Ureter (tissue), 1 donor: ENCODE data around the gene SLC25A21. TPM values are rescaled to one million over a fixed set of nuclear protein-coding genes. Genes with fewer than 3 reads are reported as not detected.

Source experiments
- DNase-seq: peaks from one replicate; pipeline ENCODE4 v3.0.0-alpha.2; 2020; ENCODE audit warnings: low spot score
- total RNA-seq: library from RNA; stranded (reverse); gene quantifications from one replicate; pipeline ENCODE4 v1.2.4, GENCODE V29; 2023
- donor health status: DM: yes; HTN: yes; CAD: no.

The SLC25A21 gene
- total RNA-seq, 1 donor from 2014 or later = 2.2 TPM

DNA sequence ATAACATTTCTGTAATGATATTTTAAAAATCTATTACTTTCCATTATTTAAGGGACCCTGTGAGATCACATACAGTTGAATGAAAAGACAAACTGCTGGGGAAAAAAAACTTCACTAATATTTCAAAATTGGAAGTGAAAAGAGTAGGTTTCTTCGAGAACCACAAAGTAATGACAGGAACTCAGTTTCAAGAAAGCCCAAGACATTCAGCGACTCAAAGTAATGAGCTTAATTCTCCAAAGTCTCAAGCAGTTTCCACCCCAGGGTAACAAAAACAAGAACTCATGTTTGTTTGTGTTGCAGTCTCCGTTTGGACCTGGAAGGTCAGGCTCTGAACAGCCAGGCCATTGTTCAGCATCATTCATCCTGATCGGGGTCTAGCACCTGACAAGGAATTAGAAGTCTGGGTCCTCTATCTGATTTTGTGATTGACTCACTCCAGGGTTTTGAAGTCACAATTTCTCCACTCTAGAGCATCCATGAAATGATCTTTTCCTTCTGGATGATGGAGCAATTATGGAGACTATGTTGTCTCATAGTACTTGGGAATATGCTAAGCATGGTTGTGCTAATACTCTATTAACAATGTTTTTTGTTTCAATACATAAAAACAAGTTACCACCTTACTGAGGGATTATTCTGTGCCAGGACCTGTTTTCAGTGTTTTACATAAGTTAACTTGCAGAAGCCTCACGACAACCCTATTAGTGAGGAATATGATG lies 126.9 kb downstream of the SLC25A21 start:
- no peak for DNase-seq

DNA sequence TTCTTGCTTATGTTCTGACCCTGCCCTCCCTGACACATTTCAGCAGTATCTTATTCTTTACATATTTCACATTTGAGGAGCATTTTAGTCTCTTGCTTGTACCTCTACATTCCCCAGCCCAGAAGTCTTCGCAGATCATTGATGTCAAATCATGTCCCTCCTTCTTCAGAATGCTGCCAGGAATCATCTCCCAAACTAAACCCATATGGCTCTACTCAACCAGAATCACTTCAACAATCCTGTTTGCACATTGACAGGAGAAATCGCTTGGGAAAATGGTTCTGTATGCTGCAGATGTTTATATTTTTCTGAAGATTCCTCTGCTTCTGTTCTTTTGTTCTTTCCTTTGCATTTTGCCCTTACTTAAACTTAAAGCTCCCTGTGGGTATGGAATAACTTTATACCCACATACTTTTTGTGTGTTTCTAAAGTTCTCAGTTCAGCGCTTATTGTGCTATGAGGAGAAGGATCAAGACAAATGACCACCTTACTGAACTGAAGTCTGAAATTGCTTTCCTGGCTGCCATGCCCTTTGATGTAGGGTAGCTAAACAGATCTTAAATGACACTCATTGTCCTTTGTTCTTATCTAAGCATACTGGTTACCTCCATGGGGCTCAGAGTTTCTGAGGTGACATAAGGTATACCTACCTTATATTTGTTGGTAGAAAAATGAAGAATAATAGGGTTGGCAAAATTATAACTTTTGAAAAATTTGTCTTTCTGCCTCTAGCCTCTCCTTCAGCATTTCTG lies 134.6 kb downstream of the SLC25A21 start:
- no peak for DNase-seq

DNA sequence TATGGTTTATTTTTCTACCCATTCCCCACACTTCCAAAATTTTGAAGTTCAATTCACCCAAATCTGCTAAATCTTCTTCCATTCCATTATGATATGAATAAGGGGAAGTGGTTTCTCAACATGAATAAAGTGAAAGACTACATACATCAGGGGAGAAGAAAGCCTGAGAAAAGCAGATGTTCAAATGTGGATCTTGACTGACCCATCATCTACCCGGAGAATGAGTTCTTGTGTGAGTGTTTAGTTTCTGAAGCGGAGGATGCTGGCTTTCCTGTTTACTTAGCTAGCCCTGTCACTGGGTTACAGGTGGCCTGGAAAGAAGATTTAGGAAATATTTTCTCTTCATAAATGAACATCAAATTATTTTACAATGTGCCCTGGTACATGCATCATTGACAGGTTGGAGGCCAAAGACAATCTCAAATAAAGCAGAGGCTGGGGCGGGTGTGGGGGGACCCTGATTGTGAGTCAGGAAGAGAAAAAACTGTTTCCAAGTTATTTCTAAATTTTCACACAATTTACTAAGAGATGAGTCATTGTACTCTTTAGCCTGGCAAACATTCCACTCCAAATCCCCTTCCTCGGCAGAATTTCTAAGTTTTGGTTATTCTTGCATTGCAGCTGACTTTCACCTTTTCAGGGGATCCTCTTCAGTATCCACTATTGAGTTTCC lies 135.6 kb downstream of the SLC25A21 start:
- no peak for DNase-seq

DNA sequence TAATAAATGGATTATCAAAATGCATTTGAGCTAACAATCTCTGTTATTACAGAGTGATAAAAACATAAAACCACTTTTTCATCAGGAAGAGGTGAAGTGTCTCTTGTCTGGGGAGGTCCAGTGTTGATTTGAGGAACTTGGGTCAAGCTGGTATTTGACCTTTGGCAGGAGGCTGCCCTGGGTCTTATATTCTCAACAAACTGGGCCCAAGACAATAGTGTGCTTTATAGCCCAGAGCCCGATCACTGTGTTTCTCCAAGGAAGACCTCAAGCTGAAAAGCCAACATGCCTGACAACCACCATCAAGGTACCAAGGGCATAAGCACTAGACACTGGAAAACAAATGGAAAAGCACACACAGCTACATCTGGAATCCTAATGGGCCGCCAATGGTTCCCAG lies 137.0 kb downstream of the SLC25A21 start:
- DNase-seq = no peak

DNA sequence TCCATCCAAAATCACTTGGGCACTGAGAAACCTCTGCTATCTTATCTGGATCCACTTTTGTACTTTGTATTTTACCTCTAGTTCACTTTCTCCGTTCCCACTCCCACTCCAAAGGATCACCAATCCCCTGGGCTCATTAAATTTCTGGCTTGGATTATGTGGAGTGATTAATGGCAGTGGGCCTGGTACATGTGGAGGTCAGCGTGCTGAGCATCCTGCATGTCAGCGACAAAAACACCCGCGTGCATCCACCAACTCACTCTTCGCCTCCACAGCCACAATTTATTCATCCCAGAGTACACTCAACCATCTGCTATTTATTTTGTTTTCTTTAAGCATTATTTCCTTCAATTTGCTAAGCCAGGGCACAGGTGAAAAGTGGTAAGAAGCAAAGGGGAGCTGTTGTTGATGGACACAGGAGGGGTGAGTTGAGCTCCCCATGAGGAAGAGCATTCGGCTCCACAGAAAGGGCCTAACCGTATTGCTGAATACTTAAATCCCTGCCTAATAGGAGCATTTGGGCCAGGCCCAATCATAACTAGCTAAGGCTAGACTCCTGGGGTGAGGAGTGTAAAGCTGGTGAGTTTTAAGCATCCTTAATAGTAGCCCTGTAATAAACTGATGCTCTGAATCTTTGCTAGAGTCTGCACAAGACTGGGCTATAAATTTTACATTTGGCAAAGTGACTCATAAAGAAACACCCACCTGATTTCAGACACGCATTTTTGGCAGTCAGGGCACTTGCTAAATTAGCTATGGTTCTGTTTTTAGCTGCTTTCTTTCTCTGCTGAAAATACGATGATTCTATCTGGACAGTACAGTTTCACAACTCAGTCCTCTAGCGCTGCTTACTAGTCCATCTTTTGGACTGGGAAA lies 137.8 kb downstream of the SLC25A21 start:
- no peak for DNase-seq

DNA sequence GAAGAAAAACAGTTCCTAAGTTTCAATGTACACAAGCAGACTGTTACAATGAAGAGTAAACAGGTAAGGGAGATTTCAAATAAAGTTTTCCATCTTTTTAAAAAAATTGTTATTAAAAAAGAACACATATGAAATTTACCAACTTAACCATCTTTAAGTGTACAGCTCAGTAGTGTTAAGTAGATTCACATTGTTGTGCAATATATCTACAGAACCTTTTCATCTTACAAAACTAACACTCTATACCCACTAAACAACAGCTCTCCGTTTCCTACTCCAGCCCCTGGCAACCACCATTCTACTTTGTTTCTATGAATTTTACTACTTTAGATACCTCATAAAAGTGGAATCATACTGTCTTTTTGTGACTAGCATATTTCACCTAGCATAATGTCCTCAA lies 139.5 kb downstream of the SLC25A21 start:
- no peak for DNase-seq

DNA sequence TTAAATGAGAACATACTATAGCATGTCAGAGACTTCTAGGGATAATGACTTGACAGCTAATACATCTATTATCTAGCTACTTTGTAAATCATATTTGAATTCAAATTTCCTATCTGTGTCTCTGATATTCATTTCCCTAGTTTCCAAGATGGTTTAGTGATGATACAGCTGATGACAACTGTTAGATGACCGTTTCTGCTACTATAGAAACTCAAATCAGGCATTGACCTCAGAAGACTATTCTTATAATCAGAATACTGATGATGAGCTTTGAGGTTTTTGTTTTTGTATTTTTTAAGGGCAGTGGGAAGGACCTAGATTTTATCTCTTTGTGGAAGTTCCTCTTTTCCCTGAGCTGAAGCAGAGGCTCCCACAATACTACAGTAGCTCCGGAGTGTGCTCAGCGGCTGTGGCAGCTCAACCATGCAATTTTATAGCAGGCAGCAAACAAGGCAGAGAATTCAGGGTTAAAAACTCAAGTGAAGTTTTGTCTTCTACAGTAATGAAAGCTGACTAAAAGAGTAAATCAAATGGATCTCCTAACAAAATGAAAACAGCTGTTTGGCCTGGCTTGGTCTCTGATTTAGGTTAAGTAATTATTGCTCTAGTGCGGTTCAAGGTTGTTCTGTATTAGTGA lies 145.1 kb downstream of the SLC25A21 start:
- no peak for DNase-seq

DNA sequence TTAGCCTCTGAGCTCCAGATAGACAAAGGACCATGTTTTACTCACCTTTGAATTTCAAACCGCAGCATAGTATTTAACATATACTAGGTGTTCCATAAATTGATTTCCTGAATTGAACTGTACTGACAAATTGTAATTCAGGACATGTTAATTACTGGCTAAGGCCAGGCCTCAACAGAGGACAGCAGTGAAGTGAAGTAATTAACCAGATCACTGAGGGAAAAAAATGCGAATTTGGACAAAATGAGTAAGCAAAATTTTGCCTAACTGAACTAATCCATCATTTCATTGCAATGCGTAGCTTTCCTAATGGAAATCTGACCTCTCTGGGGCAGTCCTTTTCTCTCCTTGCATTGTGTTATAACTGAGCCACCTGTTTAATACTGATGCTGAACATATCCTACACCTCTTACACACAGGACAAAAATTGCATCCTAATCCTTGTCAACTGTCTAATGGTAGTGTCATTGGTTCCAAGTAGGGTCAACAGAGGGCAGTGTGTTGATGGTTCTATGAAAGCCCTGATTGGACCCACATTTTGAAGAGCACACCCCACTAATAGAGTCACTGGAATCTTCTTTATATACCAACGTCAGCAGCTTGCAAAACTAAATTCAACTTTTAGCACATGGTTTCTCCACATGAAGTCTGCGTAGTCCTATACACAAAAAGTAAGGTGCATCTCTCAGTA lies 148.4 kb downstream of the SLC25A21 start:
- DNase-seq = no peak

DNA sequence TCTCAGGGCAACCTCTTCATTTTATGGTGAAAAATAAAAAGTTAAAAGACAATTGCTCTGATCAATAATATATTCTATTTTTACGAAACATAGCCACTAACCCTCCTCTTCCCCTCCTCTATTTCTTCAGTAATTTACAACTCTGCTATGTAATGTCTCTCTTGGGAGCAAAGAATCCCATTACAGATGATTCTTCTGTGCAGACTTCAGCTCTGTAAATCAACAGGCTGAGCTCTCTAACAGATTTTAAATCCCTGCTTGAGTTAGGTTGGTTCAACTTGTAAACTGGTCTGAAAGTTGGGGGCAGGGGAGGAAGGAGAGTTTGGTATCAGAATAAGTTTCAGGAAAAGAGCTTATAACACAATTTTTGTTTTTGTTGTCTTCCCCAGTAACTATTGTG lies 151.0 kb downstream of the SLC25A21 start:
- DNase-seq = no peak

DNA sequence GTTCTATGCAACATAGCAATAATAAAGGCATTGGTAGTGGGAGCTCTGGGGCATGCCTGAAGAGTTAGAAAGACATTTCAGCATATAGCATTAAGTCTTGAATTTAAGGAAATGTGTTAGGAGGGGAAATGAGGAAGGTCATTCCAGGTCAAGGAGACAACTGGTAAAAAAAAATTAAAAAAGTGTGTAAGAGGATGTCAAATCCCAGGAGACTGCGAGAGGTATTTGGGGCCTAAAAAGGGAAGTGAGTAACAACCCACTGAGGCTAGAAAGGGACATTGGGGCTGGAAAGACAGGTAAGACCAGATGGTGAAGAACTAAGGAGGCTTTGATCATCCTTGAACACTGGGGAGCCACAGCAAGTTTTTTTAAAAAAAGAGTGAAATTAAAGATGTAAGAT lies 152.9 kb downstream of the SLC25A21 start:
- DNase-seq = no peak

DNA sequence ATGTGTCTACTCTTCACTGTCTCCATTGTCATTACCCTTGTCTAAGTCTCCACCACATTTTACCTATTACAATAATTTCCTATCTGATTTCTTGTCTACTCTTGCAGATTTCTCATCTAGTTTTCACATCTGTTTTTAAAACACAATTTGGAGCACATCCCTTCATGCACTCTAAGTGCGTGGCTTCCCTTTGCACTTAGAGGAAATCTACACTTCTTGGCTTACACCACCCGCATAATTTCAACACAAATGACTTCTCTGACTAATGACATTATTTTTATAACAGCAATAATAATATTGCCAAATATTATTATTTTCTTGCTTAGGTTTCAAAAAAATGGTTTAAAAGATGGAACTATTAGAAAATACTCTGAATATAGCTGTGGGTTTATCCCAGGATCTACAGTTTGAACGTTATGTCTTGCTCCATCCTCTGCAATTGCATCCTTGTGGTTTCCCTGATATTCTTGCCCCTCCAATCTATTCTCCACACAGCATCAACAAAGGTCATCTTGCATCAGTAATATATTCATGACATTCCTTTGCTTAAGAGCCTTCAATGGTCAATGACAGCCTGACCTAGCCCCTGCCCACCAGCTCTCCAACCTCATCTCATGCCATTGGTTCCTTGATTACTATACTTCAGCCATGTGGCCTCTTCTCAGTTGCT lies 153.7 kb downstream of the SLC25A21 start:
- no peak for DNase-seq

DNA sequence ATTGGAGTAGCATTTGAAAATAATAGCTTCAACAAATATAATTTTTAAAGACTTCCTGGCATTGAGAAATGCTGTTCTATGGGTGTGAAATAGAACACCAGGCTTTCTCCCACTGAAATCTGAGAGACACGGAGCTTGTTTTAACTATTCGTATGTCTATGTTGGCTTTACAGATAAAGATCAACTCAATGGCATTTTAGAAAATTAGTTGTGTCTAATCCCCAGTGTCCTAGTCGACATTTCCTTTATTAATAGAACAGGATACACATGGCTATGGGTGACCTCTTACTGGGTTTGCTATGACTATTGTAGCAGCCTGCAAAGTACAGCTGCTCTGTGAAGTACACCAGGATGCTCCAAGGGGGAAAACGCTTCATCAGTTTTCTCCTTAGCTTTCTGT lies 159.3 kb downstream of the SLC25A21 start:
- no peak for DNase-seq

DNA sequence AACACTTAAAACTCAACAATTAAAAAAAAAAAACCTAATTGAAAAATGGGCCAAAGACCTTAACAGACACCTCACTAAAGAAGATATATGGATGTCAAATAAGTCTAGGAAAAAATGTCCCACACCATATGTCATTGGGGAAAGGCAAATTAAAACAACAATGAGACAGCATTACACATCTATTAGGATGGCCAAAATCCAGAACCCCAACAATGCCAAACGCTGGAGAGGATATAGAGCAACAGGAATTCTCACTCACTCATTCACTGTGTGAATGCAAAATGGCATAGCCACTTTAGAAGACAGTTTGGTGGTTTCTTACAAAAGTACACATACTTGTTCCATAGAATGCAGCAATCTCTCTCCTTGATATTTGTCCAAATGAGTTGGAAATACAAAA lies 173.7 kb downstream of the SLC25A21 start:
- no peak for DNase-seq

DNA sequence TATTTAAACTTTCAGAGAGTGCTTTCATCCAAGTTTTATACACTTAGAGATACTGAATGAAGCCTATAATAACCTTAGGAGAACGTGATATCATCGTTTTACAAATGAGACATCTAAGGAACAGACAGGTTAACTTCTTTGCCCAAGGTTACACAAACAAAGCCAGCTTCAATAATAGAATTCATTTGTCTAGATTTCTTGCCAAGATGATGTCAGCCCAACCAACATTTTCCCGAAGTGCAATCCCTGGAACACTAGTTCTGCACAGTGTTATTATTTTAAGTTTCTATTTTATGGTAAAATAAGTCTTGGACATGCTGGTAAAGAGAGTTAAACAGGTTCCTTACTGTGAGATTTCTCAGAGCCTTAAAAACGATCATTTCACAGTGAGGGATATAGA lies 174.6 kb downstream of the SLC25A21 start:
- DNase-seq = no peak

DNA sequence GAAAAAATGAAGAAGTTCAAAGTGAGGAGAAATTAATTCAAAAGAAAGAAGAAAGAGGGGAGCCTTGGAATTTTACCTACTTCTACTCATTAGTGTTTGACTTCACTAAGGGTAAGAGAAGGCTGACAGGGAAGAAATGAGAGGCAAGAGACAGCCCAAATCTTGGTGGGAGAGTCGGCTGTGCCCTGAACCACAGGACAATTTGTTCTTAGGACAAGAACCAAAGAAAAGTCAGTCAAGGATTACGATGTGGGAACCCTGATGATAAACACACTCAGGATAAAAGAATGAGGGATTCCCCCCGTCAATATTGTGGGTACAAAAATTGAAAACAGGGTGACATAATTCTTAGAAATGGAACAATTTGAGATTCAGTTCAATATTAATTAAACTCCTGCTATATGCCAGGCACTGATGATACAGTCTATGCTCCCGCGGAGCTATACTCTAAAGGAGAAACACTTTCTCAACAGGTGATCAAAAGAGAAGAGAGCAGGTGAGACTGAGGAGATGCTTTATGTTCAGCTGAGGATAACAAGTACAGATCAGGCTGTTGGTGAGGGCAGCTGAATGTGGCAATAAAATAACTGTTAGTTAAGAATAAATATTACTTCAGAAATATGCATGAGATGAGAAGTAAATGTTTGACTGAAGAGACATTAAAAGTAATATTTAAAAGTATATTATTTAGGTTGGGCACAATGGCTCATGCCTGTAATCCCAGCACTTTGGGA lies 175.4 kb downstream of the SLC25A21 start:
- DNase-seq = no peak

DNA sequence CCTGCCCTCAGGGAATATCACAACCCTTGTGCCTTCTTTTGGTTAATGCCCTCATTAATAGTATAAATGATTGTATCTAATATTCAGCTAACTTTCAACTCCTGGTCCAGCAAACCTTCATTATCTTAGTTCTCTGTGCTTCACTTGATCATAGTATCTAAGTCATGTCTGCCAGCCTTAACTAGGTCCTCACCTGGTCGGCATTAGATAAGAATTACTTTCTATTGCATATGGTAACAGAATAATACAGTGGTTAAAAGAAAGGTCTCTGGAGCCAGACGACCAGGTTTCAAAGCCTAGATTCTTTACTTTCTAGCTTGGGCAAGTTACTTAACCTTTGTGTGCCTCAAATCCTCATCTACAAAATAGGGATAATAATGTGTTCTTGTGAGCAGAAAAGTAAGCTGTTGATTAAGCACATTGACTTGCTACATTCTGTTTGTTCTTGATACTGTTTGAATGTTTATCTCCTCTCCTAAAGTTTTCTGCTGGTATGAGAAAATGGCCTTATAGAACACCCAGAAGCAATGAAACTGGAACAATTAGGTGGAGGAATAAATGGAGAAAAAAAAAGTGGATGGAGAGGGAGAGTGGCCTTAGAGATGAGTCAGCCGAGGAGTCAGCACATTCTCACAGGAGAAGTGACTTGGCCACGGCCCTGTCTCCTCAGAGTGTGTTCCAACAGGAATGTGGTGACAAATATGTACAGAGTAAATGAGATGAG lies 176.1 kb downstream of the SLC25A21 start:
- DNase-seq = no peak

DNA sequence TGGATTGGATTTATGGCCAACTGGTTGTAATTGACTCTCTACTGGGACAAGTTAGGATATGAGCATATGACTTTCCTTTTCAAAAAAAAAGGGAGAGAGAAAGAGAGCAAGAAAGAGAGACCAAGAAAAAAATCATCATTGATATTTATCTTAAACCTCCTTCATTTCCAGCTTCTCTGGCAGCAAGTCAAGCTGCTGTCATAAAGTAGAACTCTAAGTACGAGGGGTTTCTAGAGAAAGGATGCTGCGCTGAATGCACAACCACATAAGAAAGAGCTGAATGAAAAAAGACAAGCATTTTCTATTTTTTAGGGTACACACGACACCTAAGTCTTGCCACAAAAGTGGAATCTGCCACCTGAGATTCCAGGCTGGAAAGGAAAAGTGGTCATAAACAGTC lies 182.6 kb downstream of the SLC25A21 start:
- no peak for DNase-seq

DNA sequence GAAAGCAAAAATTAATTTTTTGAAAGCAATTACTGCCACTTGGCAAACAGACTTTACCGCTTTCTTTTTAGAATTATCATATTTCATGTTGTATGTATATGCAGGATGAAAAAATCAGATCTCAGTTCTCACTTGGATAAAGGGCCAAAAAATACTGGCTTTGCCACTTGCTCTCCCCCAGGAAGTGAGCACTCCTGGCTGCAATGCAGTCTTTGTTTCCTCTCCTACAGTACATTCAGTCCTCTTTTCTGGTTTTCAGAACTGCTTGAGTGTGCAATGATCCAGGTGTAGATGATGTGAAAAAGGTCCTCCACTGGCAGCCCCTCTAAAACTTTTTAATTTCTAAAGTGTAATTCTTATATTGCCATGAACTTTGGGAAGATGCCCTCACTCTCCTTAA lies 183.4 kb downstream of the SLC25A21 start:
- DNase-seq = no peak

DNA sequence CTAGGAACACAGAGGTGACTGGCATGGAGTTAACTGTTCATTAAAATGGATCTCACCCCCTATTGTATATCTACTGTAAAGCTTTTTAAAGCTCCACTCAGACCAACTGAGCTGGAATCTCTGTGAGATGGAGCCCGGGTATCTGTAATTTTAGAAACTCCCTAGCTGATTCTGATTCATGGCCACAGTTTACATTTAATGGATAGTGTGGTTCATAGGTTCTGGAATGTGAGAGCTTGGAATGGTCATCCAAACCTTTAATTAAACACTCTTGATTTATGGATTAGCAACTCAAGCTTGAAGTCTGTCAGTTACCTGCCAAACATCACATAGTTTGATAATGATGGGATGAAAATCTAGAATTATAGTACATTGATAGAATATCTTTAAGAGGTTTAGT lies 183.8 kb downstream of the SLC25A21 start:
- DNase-seq = no peak
